MM.1S (cell line): Measurements from ENCODE around the gene ADGRD1.

Source experiments
- DNase-seq: peaks from one replicate; pipeline ENCODE4 v3.0.0-alpha.2; 2015
- H2AFZ ChIP-seq: fragments of 300-600 bp; sonication (generic); 2 replicates; pipeline ENCODE4 v1.6.0; 2016; ENCODE audit warnings: antibody characterized with exemption, low read length
- H3F3A ChIP-seq: fragments of 300-600 bp; sonication (generic); 2 replicates; pipeline ENCODE4 v1.6.1; 2016; ENCODE audit warnings: mild to moderate bottlenecking, antibody characterized with exemption, low read length, moderate library complexity, mixed read lengths; ENCODE audit not compliant: insufficient read depth
- H3K27ac ChIP-seq: fragments of 300-600 bp; sonication (generic); 2 replicates; pipeline ENCODE4 v1.5.1; 2016; ENCODE audit warnings: mild to moderate bottlenecking, low read length
- H3K27me3 ChIP-seq: fragments of 300-600 bp; sonication (generic); replicated peaks from 2 replicates; pipeline ENCODE4 v1.6.0; 2016; ENCODE audit warnings: low read length; ENCODE audit not compliant: insufficient read depth
- H3K36me3 ChIP-seq: fragments of 300-600 bp; sonication (generic); replicated peaks from 2 replicates; pipeline ENCODE4 v1.6.1; 2016; ENCODE audit warnings: mild to moderate bottlenecking, low read length, mixed read lengths; ENCODE audit not compliant: insufficient read depth
- H3K4me1 ChIP-seq: fragments of 300-600 bp; sonication (generic); 2 replicates; pipeline ENCODE4 v1.6.1; 2016; ENCODE audit warnings: low read length, mixed read lengths
- H3K4me2 ChIP-seq: fragments of 300-600 bp; sonication (generic); 2 replicates; pipeline ENCODE4 v1.6.0; 2016; ENCODE audit warnings: low read depth, low read length
- H3K4me3 ChIP-seq: fragments of 300-600 bp; sonication (generic); 2 replicates; pipeline ENCODE4 v1.5.1; 2016; ENCODE audit warnings: low read length, mixed read lengths
- H3K79me2 ChIP-seq: fragments of 300-600 bp; sonication (generic); 2 replicates; pipeline ENCODE4 v1.6.1; 2016; ENCODE audit warnings: mixed run types, low read length, mixed read lengths
- H3K9ac ChIP-seq: fragments of 300-600 bp; sonication (generic); 2 replicates; pipeline ENCODE4 v1.6.1; 2016; ENCODE audit warnings: low read length, mixed read lengths
- H3K9me2 ChIP-seq: fragments of 300-600 bp; sonication (generic); replicated peaks from 2 replicates; pipeline ENCODE4 v1.6.1; 2016; ENCODE audit warnings: mild to moderate bottlenecking, low read length, mixed read lengths; ENCODE audit not compliant: insufficient read depth
- H3K9me3 ChIP-seq: fragments of 300-600 bp; sonication (generic); replicated peaks from 2 replicates; pipeline ENCODE4 v1.6.1; 2016; ENCODE audit warnings: mild to moderate bottlenecking, low read length, mixed read lengths; ENCODE audit not compliant: insufficient read depth
- H4K20me1 ChIP-seq: fragments of 300-600 bp; sonication (generic); 2 replicates; pipeline ENCODE4 v1.6.1; 2016; ENCODE audit warnings: mild to moderate bottlenecking, low read length, moderate library complexity, mixed read lengths; ENCODE audit not compliant: insufficient read depth
- EZH2 ChIP-seq: fragments of 300-600 bp; sonication (generic); optimal IDR thresholded peaks from 2 replicates; pipeline ENCODE3; 2017; ENCODE audit warnings: low read depth, mild to moderate bottlenecking, antibody characterized with exemption, low read length, mixed read lengths
- EZH2phosphoT487 ChIP-seq: fragments of 300-600 bp; sonication (generic); IDR thresholded peaks from 2 replicates; pipeline ENCODE4 v1.6.1; 2018; ENCODE audit warnings: antibody characterized with exemption, low read length
- TF ChIP-seq, protein P1 (sequence below): fragments of 300-600 bp; sonication (generic); IDR thresholded peaks from 2 replicates; pipeline ENCODE4 v1.5.1; 2016; ENCODE audit warnings: antibody characterized with exemption, low read length, mixed read lengths

The ADGRD1 gene

DNA sequence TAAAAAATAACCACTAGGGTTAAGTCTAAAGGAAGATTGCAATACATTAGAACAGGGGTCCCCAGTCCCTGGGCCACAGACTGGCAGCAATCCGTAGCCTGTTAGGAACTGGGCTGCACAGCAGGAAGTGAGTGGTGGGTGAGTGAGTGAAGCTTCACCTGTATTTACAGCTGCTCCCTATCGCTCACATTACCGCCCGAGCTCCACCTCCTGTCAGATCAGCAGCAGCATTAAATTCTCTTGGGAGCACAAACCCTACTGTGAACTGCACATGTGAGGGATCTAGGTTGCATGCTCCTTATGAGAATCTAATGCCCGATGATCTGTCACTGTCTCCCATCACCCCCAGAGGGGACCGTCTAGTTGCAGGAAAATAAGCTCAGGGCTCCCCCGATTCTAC, 15.5 kb downstream of the ADGRD1 start:
- H3F3A ChIP-seq: no peaks in the 10 kb centered on the region
- H2AFZ ChIP-seq: no peak overlapping the region
- no peaks in the 10 kb centered on the region for H3K9me2 ChIP-seq
- no peaks in the 10 kb centered on the region for H3K79me2 ChIP-seq
- H3K36me3 ChIP-seq: no peaks in the 10 kb centered on the region
- no peak for TF ChIP-seq EZH2
- TF ChIP-seq EZH2phosphoT487: no peak
- TF ChIP-seq, protein P1, sequence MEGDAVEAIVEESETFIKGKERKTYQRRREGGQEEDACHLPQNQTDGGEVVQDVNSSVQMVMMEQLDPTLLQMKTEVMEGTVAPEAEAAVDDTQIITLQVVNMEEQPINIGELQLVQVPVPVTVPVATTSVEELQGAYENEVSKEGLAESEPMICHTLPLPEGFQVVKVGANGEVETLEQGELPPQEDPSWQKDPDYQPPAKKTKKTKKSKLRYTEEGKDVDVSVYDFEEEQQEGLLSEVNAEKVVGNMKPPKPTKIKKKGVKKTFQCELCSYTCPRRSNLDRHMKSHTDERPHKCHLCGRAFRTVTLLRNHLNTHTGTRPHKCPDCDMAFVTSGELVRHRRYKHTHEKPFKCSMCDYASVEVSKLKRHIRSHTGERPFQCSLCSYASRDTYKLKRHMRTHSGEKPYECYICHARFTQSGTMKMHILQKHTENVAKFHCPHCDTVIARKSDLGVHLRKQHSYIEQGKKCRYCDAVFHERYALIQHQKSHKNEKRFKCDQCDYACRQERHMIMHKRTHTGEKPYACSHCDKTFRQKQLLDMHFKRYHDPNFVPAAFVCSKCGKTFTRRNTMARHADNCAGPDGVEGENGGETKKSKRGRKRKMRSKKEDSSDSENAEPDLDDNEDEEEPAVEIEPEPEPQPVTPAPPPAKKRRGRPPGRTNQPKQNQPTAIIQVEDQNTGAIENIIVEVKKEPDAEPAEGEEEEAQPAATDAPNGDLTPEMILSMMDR: no peak
- no peaks in the 10 kb centered on the region for H3K4me1 ChIP-seq
- no peaks in the 10 kb centered on the region for H3K9me3 ChIP-seq
- no peak overlapping the region for H3K4me2 ChIP-seq
- no peak for DNase-seq
- no peaks in the 10 kb centered on the region for H4K20me1 ChIP-seq
- no peak overlapping the region for H3K27ac ChIP-seq
- H3K27me3 ChIP-seq: peaks cover 35% of the 10 kb centered on the region
- H3K9ac ChIP-seq: no peak overlapping the region
- no peak overlapping the region for H3K4me3 ChIP-seq

GRCh38 chr12:130970165-130970907, 16.6 kb downstream of the ADGRD1 start:
- no peak overlapping the region for H3K4me2 ChIP-seq
- H2AFZ ChIP-seq: no peak overlapping the region
- H3K27me3 ChIP-seq: peaks cover 45% of the 10 kb centered on the region

GRCh38 chr12:130970908-130971233, 17.2 kb downstream of the ADGRD1 start:
- TF ChIP-seq EZH2 (no peak), EZH2phosphoT487 (no peak)
- TF ChIP-seq, protein P1: no peak

More at GRCh38 chr12:130970165-130970907, 16.6 kb downstream of the ADGRD1 start:
- Histone ChIP-seq H3K4me1 (no peaks in the 10 kb centered on the region), H3K4me3 (no peak overlapping the region), H3K9ac (no peak overlapping the region), H3K9me2 (no peaks in the 10 kb centered on the region), H3F3A (no peaks in the 10 kb centered on the region), H3K79me2 (no peaks in the 10 kb centered on the region), H3K9me3 (no peaks in the 10 kb centered on the region), H3K36me3 (no peaks in the 10 kb centered on the region), H4K20me1 (no peaks in the 10 kb centered on the region), H3K27ac (no peak overlapping the region)
- no peak for DNase-seq
- no peak for TF ChIP-seq EZH2
- TF ChIP-seq, protein P1: no peak
- TF ChIP-seq EZH2phosphoT487: no peak

More at GRCh38 chr12:130970908-130971233, 17.2 kb downstream of the ADGRD1 start:
- no peaks in the 10 kb centered on the region for H3K36me3 ChIP-seq
- H3K4me3 ChIP-seq: no peak overlapping the region
- no peaks in the 10 kb centered on the region for H3F3A ChIP-seq
- H4K20me1 ChIP-seq: no peaks in the 10 kb centered on the region
- no peaks in the 10 kb centered on the region for H3K9me3 ChIP-seq
- H3K27me3 ChIP-seq: peaks cover 48% of the 10 kb centered on the region
- H3K9me2 ChIP-seq: no peaks in the 10 kb centered on the region
- H2AFZ ChIP-seq: no peak overlapping the region
- H3K27ac ChIP-seq: no peak overlapping the region
- DNase-seq: no peak
- H3K9ac ChIP-seq: no peak overlapping the region
- no peaks in the 10 kb centered on the region for H3K4me1 ChIP-seq
- no peaks in the 10 kb centered on the region for H3K79me2 ChIP-seq
- H3K4me2 ChIP-seq: no peak overlapping the region
